Measurements from ENCODE around the gene TNK2. TPM values are rescaled to one million over a fixed set of nuclear protein-coding genes. Genes with fewer than 3 reads are reported as not detected.
A peak's percentile ranks its signal among the peaks of the same experiment; 100 is the strongest.
"Not testable (repeated sequence)": the region's sequence is repeated elsewhere in the genome, so short reads cannot be mapped to it uniquely, and the experiment has no call there.

TNK2 gene
- total RNA-seq, 1 donor from 2014 or later, result 40.5 TPM

DNA sequence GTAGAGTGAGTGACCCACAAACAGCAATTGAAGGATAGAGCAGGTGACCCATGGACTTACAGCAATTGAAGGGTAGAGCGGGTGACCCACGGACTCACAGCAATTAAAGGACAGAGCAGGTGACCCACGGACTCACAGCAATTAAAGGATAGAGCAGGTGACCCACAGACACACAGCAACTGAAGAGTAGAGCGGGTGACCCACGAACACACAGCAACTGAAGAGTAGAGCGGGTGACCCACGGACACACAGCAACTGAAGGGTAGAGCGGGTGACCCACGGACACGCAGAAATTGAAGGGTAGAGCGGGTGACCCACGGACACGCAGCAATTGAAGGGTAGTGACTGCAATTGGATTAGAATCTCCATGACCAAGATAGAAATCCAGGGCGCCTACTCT is 9.8 kb upstream of the TNK2 start:
- DNase-seq (ENCODE audit: low spot score), result peak; percentile 65

DNA sequence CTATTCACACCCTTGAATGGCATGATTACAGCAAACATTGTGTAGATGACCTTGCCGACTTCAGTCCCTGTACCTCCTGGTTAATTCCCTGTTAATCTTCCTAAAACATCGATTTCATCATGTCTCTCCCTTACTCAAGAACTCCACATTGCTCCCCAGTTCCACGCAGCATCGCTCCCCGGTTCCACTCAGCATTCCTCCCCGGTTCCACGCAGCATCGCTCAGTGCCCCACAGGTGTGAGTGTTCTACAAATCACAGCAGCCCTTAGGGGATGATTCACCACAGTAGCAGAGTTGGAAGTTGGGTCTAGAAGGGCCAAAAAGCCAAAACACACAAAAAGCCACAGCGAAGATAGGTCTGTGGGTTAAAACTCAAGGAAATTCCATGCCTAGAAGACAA is 8.6 kb upstream of the TNK2 start:
- DNase-seq (ENCODE audit: low spot score), result peak; percentile 72

DNA sequence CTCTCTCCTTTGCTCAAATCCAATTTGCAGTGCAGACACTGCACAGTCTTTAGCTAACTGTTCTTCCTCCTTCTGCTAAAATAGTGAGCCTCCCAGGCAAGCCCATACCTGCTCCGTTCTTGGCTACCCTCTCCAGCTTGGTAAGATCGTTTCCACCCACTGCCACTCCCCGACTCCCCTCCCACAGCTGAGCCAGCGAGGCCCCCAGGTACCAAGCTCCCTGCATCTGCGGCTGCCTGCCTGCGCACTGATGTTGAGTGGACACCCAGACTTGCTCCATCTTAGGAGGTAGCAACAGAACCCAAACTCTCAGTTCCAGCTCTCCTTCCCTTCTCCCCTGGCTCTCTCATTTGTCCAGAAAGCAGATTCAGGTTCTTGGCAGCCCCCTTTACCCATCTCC is 7.9 kb upstream of the TNK2 start:
- peak; percentile 30 for DNase-seq (ENCODE audit: low spot score)

DNA sequence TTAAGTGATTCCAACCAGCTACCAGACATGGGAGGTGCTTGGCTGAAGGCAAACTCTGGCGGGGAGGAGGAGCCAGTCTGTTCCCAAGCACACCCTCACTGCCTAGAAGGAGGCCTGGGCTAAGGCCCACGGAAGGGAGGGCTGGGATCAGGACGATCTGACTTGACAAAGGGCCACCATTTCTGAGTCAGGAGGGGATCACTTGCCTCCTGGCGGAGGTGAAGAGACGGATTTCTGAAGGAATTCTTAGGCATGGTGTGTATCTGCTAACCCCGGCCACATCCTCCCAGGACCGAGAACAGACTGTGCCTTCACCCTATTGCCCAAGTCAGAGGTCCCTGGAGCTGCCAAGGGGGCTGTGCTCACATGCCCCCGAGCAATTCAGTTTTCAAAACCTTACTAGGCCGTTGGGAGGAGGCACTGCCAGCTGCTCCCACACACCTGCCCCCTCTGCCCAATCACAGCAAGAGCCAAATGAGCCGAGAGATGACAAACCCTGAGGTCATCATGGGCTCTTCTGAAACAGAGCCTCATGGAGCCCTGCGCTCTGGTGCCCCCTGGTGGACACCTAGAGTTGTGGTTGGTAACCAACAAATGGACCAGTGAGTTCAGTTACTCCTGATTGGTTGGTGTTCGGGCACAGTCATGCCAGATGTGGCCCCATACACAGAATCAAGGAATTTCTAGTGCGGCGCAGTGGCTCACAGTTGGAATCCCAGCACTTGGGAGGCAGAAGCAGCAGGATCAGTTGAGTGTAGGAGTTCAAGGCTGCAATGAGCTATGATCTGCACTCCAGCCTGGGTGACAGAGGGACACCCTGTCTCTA is 6.5 kb upstream of the TNK2 start:
- DNase-seq (ENCODE audit: low spot score), result peak; percentile 95

DNA sequence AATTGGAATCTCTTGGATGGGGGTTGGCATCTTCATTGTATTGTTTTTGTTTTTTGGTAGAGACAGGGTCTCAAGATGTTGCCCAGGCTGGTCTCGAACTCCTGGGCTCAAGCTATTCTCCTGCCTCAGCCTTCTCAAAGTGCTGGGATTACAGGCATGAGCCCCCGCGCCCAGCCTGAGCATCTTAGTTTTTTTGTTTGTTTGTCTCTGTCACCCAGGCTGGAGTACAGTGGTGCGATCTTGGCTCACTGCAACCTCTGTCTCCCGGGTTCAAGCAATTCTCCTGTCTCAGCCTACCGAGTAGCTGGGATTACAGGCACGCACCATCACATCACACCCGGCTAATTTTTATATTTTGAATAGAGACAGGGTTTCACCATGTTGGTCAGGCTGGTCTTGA is 5.8 kb upstream of the TNK2 start:
- DNase-seq (ENCODE audit: low spot score), result peak; percentile 39

DNA sequence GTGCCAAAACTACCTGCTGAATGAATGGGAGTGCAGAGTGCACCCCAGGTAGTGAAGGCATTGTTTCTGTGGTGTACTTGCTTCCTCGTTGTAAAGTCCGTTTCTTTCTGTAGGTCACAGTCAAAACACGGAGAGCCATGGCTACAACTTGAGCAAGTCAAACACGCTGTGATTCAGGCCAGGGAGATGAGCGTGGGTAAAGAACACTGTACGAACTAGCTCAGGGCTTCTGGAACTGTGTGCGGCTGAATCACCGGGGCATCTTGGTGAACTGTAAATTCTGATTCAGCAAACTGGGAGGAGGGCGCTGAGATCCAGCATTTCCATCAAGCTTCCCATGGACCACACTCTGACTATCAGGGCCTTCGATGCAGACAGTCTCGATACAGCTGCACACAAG is 5.0 kb upstream of the TNK2 start:
- no peak for DNase-seq (ENCODE audit: low spot score)

DNA sequence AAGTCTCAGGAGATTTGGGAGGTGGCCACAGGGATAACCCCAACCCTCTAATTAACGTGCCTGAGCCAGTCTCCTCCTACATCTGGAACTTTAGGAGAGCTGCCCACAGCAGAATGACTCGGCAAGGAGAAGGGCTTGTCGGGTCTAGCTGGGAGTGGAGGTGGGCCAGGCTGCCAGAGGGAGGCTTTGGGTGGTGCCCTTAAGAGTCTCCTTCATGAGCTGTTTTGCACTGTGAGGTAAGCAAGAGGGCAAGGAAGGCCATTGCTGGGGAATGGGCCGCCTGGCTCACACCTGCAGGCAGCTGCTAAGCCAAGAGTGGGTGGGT is 3.6 kb upstream of the TNK2 start:
- DNase-seq (ENCODE audit: low spot score), result no peak

DNA sequence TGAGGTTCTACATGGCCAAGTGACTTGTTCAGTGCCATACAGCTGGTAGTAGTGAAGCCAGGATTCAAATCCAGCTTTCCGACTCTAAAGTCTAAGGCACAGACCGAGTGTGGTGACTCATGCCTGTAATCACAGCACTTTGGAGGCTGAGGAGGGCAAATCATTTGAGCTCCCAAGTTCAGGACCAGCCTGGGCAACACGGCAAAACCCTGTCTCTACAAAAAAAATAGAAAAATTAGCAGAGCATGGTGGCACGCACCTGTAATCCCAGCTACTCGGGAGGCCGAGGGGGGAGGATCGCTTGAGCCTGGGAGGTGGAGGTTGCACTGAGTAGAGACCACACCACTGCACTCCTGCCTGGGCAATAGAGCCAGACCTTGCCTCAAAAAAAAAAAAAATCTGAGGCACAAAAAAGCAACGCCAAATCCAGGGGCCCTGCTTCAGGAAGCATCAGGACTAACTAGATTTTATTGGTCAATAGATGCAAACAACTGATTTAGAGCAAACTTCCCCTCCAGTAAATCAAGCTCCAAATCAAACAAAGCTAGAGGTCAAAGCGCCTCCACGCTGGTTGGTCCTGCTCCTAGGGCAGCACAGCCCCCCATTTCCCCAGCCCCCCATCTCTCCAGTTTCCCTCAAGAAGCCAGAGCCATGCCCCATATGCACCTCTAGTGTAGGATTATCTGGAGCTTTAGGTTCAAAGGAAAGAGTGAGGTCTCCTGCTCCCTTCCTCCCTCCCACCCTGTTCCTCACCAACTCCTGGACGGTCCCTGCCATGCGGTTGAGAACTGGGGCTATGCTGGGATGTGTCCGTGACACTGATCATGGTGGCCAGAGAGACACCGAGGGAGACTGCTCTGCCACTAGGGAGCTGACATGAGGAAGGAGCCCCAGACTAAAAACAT is 2.9 kb upstream of the TNK2 start:
- no peak for DNase-seq (ENCODE audit: low spot score)

DNA sequence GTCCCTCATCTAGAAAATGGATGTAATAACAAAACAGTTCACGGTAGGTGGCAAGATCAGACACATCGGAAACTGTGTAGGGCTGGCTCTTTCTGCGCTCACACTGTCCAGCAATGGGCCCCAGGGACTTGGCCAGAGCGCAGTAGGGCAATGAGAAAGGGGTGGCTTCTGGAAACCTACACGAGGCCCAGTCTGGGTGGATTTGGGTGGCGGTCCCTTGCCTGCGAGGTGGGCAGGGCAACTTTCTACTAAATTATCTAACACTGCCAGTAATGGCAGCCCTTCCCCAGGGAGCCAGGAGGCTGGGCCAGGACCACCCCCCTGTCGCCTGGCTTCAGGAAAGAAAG is 2.1 kb upstream of the TNK2 start:
- no peak for DNase-seq (ENCODE audit: low spot score)

DNA sequence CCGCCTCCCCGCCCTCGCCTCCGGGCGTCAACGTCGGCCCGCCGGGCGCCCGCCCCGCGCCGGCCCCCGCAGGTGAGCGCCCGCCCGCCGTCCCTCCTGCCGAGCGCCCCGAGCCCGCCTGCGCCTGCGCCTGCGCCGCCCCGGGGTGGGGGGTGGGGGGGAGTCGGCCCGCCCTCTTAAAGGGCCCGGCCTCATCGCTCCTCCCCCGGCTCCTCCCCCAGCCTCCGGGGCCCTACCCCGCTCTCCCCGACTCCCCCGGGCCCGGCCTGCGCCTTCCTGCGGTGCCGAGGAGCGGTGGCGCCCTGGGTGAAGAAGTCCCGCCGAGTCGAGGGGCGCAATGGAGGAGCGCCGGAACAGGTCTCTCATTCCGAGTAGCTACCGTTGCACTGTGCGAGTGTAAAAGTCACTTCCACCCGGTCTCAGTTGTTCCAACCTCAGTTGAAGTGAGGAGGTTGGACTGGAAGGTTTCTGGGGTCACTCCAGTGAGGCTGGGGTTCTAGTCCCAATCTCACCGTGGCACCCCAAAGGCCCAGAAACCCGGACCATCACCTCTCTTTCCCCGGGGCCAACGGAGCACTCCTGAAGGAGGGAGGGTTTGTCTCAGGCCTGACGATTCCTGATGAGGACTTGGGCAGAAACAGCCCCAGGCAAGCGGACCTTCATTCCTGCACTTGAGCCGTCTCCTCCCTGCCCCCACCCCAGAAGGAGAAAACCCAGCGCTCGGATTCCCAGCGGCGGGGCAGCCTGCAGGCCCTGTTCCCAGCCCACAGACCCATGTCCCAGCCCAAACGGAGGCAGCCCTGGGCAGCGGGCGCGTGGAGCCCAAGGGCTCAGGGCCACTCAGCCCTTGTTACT is 1.5 kb upstream of the TNK2 start:
- DNase-seq (ENCODE audit: low spot score), result peak; percentile 92

DNA sequence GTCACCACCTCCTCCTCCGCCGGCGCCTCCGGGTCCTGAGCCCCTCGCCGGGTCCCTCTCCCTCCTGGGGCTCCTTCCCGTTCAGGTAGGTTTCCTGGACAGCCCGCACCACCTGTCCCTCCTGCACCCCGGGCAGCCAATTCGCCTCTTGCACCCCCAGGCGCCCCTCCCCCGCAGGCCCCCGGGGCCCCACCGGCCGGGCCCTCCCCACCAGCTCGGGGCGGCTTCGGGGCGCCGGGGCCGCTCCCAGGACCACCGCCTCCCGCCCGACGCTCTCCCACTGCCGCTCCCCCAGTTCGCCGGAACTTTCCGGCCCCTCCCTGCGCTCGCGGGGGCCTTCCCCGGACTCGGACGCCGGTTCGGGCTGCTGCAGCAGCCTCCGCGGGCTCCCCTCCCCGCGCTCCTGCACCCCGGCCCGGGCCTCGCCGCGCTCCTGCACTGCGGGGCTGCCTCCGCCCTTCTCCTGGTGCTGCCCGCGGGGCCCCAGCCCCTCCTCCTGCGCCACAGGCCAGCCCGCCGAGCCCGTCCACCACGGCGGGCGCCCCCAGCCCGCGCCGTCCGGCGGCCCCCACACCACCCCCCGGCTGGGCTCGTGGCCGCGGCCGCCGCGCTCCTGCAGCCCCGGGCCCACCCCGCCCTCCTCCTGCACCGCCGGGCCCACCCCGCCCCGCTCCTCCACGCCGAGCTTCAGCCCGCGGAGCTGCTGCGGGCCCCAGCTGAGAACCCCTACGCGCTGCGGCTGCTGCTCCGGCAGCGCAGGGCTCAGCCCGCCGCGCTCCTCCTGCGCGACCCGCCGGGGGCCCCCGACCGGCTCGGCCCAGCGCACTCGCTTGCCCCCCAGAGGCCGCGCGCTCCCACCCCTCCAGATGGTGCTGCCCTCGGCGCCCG is 587 bp upstream of the TNK2 start:
- no peak for DNase-seq (ENCODE audit: low spot score)

DNA sequence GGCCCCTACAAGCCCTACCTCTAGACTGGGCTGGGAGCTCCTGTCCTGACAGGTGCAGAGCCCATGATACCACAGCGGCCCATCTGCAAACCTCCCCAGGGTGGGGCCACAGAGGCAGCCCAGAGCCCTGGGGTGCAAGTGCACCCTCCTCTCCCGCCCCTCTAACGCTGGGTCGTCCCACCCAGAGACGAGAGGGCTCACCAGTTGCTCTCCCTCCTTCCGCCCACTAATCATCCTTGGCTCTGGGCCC is 742 bp downstream of the TNK2 start:
- no peak for DNase-seq (ENCODE audit: low spot score)

DNA sequence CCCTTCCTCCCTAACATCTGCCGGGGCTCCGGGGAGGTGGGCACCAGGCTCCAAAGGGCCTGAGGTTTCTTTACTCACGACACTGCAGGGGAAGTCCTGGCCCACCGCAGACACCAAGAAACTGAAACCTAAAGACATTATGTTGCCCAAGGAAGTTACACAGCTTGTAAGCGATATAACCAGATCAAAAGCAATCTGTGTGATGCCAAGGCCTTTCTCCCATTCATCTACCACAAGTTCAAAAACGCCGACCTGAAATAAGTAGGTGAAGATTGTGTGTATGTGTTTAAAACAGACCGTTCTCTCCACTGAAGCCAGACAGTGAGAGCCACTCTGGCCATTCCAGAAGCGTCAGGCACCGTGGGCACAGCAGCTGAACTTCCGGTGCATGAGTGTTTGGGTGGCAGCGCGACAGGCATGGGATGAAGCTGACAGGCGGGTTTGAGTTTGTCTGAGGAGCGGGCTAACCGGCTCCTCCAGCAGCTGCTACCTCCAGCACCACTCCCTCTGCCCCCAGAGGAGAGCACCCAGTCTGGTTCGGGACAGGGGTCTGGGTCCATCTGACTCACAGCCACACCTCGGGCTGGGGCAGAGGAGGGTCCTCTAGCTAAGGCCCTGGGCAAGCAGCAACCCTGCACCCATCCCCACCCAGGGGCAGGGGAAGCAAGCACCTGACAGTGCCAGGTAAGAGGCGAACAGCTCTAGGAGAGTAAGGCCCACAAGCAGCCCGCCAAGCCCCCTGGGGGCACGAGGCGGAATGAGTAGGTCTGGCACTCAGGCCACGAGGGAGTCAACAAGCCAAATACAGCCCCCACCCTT is 1.3 kb downstream of the TNK2 start:
- no peak for DNase-seq (ENCODE audit: low spot score)

DNA sequence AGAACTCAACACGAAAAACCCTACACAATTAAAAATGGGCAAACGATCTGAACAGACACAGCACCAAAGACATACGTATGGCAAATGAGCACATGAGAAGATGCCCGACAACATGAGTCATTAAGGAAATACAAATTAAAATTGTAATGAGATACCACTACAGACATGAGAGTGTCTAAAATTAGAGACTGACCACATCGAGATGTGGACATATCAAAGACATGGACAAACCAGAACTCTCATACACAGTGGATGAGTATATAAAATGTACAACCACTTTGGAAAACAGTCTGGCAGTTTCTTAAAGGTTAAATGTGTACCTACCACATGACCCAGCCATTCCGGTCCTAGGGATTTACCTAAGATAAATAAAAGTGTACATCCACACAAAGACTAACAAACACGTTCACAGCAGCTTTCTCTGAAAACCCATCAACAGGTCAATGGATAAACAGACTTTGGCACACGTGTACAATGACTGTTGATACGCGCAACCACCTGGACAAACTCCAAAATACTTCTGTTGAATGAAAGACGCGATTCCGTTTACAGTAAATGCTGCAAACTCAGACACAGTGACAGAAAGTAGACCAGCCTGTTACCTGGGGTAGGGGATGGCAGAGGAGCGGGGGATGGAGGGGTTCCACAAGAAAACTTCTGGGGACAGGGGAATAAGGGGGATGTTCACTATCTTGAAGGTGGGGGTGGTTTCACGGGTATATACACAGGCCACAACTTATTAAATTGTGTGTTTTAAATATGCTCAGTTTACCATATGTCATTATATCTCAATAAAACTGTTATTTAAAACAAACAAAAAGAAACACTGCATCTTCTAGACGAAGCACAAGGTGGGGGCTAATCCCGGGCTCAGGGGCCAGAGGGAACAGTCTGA is 2.1 kb downstream of the TNK2 start:
- DNase-seq (ENCODE audit: low spot score), result no peak

DNA sequence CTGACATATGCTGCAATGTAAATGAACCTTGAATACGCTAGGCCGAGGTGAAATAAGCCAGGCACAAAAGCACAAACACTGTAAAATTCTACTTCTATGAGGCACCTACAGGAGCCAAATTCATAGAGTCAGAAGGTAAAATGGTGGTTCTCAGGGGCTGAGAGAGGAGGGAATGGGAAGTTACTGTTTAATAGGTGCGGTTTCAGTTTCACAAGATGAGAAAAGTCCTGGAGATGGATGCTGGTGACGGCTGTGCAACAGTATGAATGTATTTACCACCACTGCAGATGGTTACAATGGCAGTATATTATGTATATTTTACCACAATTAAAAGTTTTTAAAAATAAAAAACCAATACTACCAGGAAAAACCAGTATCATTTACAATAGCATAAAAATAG is 4.0 kb downstream of the TNK2 start:
- DNase-seq (ENCODE audit: low spot score), result no peak

DNA sequence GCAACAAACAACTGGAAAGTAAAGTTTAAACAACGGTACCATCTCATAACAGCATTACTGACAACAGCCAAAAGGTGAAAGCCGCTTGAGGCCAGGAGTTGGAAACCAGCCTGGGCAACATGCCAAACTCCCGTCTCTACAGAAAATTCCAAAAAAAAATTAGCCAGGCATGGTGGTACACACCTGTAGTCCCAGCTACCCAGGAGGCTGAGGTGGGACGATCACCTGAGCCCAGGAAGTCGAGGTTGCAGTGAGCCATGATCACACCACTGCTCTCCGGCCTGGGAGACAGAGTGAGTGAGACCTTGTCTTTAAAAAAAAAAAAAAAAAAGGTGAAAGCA is 4.4 kb downstream of the TNK2 start:
- no peak for DNase-seq (ENCODE audit: low spot score)

DNA sequence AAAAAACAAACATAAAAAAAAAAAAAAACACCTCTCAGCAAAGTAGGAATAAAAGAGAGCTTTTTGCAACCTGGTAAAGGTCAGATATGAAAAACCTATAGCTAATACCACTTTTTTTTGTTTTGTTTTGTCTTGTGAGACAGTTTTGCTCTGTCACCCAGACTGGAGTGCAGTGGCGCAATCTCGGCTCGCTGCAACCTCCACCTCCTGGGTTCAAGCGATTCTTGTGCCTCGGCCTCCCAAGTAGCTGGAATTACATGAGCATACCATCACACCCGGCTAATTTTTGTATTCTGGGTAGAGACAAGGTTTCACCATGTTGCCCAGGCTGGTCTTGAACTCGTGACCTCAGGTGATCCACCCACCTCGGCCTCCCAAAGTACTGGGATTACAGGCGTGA is 5.7 kb downstream of the TNK2 start:
- not testable (repeated sequence) for DNase-seq (ENCODE audit: low spot score)

DNA sequence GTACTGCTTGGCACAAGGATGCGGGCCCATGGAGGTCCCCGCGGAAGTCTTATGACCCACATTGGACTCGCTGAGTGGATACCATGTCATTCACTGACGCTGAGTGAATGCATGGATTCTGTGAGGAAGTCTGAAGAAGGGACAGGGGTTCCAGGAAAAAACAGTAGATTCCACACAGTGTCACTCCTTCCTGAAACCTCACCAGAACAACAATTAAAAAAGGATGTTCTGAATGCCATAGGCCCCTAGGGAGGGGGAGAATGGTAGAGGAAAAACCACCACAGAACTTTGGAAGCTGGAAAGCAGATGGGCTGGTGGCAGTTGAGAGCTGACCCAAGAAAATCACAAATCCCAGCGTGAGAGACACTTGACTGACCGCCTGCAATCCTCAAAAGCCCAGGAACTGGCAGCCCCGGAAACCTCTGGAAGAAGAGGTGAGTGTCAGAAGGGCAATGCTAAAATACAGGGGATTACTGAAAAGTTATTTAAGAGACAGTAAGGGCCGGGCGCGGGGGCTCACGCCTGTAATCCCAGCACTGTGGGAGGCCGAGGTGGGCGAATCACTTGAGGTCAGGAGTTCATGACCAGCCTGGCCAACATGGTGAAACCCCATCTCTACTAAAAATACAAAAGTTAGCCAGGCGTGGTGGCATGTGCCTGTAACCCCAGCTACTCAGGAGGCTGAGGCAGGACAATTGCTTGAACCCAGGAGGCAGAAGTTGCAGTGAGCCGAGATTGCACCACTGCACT is 6.3 kb downstream of the TNK2 start:
- DNase-seq (ENCODE audit: low spot score), result not testable (repeated sequence)

Measured in mesenteric fat pad (tissue), 1 donor.